Mesendoderm (in vitro differentiated cells): Measurements from ENCODE around the gene RNU5B-1.
A peak's percentile ranks its signal among the peaks of the same experiment; 100 is the strongest.
"Not testable (repeated sequence)": the region's sequence is repeated elsewhere in the genome, so short reads cannot be mapped to it uniquely, and the experiment has no call there.

ENCODE experiments used
- DNase-seq: peaks from one replicate; pipeline ENCODE4 v3.0.0; 2013
- H2AK5ac ChIP-seq: 2 replicates; pipeline ENCODE4 v1.6.1; 2013; ENCODE audit warnings: low read length, inconsistent platforms
- H2BK120ac ChIP-seq: 2 replicates; pipeline ENCODE4 v1.6.1; 2013; ENCODE audit warnings: low read depth, mild to moderate bottlenecking, low read length, moderate library complexity, mixed read lengths
- H2BK15ac ChIP-seq: replicated peaks from 2 replicates; pipeline ENCODE4 v1.6.1; 2013; ENCODE audit warnings: low read depth, mild to moderate bottlenecking, moderate library complexity
- H2BK5ac ChIP-seq: 2 replicates; pipeline ENCODE4 v1.6.1; 2013; ENCODE audit warnings: low read length, inconsistent platforms
- H3K18ac ChIP-seq: 2 replicates; pipeline ENCODE4 v1.6.1; 2013; ENCODE audit warnings: mild to moderate bottlenecking, low read length, mixed read lengths
- H3K23ac ChIP-seq: one replicate; pipeline ENCODE4 v1.6.1; 2013; ENCODE audit warnings: low read length
- H3K27ac ChIP-seq: 2 replicates; pipeline ENCODE4 v1.5.1; 2013; ENCODE audit warnings: low read depth, mild to moderate bottlenecking, inconsistent platforms, low read length, moderate library complexity
- H3K27me3 ChIP-seq: 2 replicates; pipeline ENCODE4 v1.6.1; 2013; ENCODE audit warnings: low read length, control low read depth, mild to moderate bottlenecking, inconsistent platforms; ENCODE audit not compliant: insufficient read depth, poor library complexity
- H3K36me3 ChIP-seq: 2 replicates; pipeline ENCODE4 v1.6.1; 2013; ENCODE audit warnings: low read length, inconsistent platforms; ENCODE audit not compliant: control insufficient read depth, insufficient read depth
- H3K4ac ChIP-seq: one replicate; pipeline ENCODE4 v1.6.1; 2013; ENCODE audit warnings: low read depth, mild to moderate bottlenecking, low read length, moderate library complexity
- H3K4me1 ChIP-seq: 2 replicates; pipeline ENCODE4 v1.6.1; 2013; ENCODE audit warnings: low read depth, low read length, inconsistent platforms; ENCODE audit not compliant: control insufficient read depth
- H3K4me2 ChIP-seq: 2 replicates; pipeline ENCODE4 v1.6.1; 2013; ENCODE audit warnings: low read length
- H3K4me3 ChIP-seq: 2 replicates; pipeline ENCODE4 v1.5.1; 2013; ENCODE audit warnings: mild to moderate bottlenecking, low read length
- H3K56ac ChIP-seq: one replicate; pipeline ENCODE4 v1.6.1; 2013; ENCODE audit warnings: low read length
- H3K79me1 ChIP-seq: 2 replicates; pipeline ENCODE4 v1.6.1; 2013; ENCODE audit warnings: low read length, inconsistent platforms
- H3K79me2 ChIP-seq: 2 replicates; pipeline ENCODE4 v1.6.1; 2013; ENCODE audit warnings: mild to moderate bottlenecking, low read length; ENCODE audit not compliant: control insufficient read depth, insufficient read depth
- H3K9ac ChIP-seq: 2 replicates; pipeline ENCODE4 v1.6.1; 2013; ENCODE audit warnings: low read length, inconsistent platforms
- H4K5ac ChIP-seq: one replicate; pipeline ENCODE4 v1.6.1; 2013; ENCODE audit warnings: low read length
- H4K8ac ChIP-seq: one replicate; pipeline ENCODE4 v1.6.1; 2013; ENCODE audit warnings: low read depth, mild to moderate bottlenecking, control low read depth, low read length, moderate library complexity
- WGBS: extraction: QIAGEN DNeasy Blood & Tissue Kit; methylation state at CpG from one replicate; pipeline ENCODE4 v1.1.7; 2013; ENCODE audit warnings: low lambda C conversion rate, missing lambda C conversion rate; ENCODE audit not compliant: insufficient coverage; ENCODE audit errors: extremely low coverage; 5-methylcytosine and 5-hydroxymethylcytosine counted together
- small RNA-seq: library from polyadenylated mRNA; stranded (forward); fragments of <200 nt; extraction: miRNeasy Mini kit (QIAGEN cat#:217004); gene quantifications from one replicate; pipeline ENCODE3, GENCODE V24; 2013; ENCODE audit not compliant: insufficient read depth

Gene RNU5B-1

GRCh38 chr15:65351972-65352371 is 47.5 kb downstream of the RNU5B-1 start:
- not testable (repeated sequence) for H3K27me3 ChIP-seq

More at GRCh38 chr15:65351972-65352371, 47.5 kb downstream of the RNU5B-1 start:
- H3K23ac ChIP-seq, H4K5ac ChIP-seq, H2BK120ac ChIP-seq, H3K4me1 ChIP-seq, H3K4me3 ChIP-seq, H3K9ac ChIP-seq, H3K79me2 ChIP-seq, H3K36me3 ChIP-seq, H2AK5ac ChIP-seq, H2BK5ac ChIP-seq, H3K56ac ChIP-seq, H3K18ac ChIP-seq, H3K4me2 ChIP-seq, H3K4ac ChIP-seq, H3K79me1 ChIP-seq, DNase-seq, H3K27ac ChIP-seq, H2BK15ac ChIP-seq, H4K8ac ChIP-seq: not testable (repeated sequence)
- WGBS: no CpG with 5 or more reads among the region's 1 CpG

Small RNAs within 50 kb of the gene (small RNA-seq; reads per million reads assigned to genes)
- gene RNU5A-1: 753 reads per million, percentile 98 among the genes with 10 or more reads in this experiment
- gene RNU5B-1: 79.2 reads per million, percentile 95 among the genes with 10 or more reads in this experiment
- gene SNORA24B: 0.54 reads per million
